GM19043 (cell line): ENCODE measurements around the gene ITGB3BP.
"Not testable (repeated sequence)": the region's sequence is repeated elsewhere in the genome, so short reads cannot be mapped to it uniquely, and the experiment has no call there.

Experiments
- ATAC-seq: cut with Tn5 transposase; IDR thresholded peaks from one replicate; pipeline ENCODE4 v1.9.1; 2021; ENCODE audit warnings: low read depth; ENCODE audit not compliant: unreplicated experiment

Gene ITGB3BP

GRCh38 chr1:63522891-63523728, at the start of gene ITGB3BP, which contains the start of gene EFCAB7:
Gene ITGB3BP, minus strand, starts transcription at chr1:63523225. Its CDS starts 92 bp downstream, at chr1:63523133.
Gene EFCAB7, plus strand, starts transcription at chr1:63523525. Its CDS starts 2,048 bp downstream, at chr1:63525573.
- ATAC-seq, result peak; percentile 80

GRCh38 chr1:63572686-63573085, 49.7 kb upstream of the ITGB3BP start:
- not testable (repeated sequence) for ATAC-seq

GRCh38 chr1:63569640-63570316, 46.8 kb upstream of the ITGB3BP start:
- ATAC-seq, result no peak

- no peak for ATAC-seq
Measured at GRCh38 chr1:63569068-63569467, 46.0 kb upstream of the ITGB3BP start.

- ATAC-seq, result no peak
Measured at GRCh38 chr1:63563745-63564144, 40.7 kb upstream of the ITGB3BP start.

GRCh38 chr1:63559357-63559756, 36.3 kb upstream of the ITGB3BP start:
- ATAC-seq, result no peak

GRCh38 chr1:63557365-63557987, 34.5 kb upstream of the ITGB3BP start:
- ATAC-seq, result no peak

- no peak for ATAC-seq
Measured at GRCh38 chr1:63555480-63555879, 32.5 kb upstream of the ITGB3BP start.

- no peak for ATAC-seq
Measured at GRCh38 chr1:63548877-63549276, 25.9 kb upstream of the ITGB3BP start.

- ATAC-seq, result no peak
Measured at GRCh38 chr1:63548303-63548702, 25.3 kb upstream of the ITGB3BP start.

- no peak for ATAC-seq
Measured at GRCh38 chr1:63547621-63548294, 24.7 kb upstream of the ITGB3BP start.

GRCh38 chr1:63545780-63546179, 22.8 kb upstream of the ITGB3BP start:
- no peak for ATAC-seq

GRCh38 chr1:63537940-63538339, 14.9 kb upstream of the ITGB3BP start:
- ATAC-seq, result no peak

- ATAC-seq, result no peak
Measured at GRCh38 chr1:63537006-63537405, 14.0 kb upstream of the ITGB3BP start.

GRCh38 chr1:63534406-63534805, 11.4 kb upstream of the ITGB3BP start:
- no peak for ATAC-seq

GRCh38 chr1:63533931-63534330, 10.9 kb upstream of the ITGB3BP start:
- no peak for ATAC-seq

GRCh38 chr1:63532727-63533126, 9.7 kb upstream of the ITGB3BP start:
- ATAC-seq, result no peak

- no peak for ATAC-seq
Measured at GRCh38 chr1:63524201-63524600, 1.2 kb upstream of the ITGB3BP start.

GRCh38 chr1:63523738-63524137, 713 bp upstream of the ITGB3BP start:
- ATAC-seq, result peak; percentile 13

- ATAC-seq, result no peak
Measured at GRCh38 chr1:63516629-63517028, 6.4 kb downstream of the ITGB3BP start.

GRCh38 chr1:63512584-63512983, 10.4 kb downstream of the ITGB3BP start:
- ATAC-seq, result no peak
